NCI-H1417 (cell line): ENCODE measurements around the gene HFE.

Experiments
- DNase-seq, 3 experiments: peaks; one replicate each; lab custom pipeline; 2025; lab: John Stamatoyannopoulos, UW

HFE gene

DNA sequence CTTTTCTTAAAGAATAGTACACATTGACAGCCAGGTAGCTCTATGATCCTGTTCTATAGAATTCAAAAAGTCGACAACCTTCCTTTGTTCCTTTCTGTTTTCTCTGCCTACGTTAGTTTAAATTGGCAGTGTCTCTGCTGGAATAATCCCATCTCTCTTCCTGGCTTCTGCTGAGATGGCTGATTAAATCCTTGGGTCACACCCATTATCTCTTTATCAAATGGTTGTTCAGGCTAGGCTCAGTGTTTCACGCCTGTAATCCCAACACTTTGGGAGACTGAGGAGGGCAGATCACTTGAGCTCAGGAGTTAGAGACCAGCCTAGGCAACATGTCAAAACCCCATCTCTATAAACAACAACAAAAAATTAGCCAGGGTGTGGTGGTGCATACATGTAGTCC, 44.4 kb downstream of the HFE start:
- DNase-seq = no peak

GRCh38 chr6:26133730-26134129, 46.5 kb downstream of the HFE start:
- DNase-seq = no peak

DNA sequence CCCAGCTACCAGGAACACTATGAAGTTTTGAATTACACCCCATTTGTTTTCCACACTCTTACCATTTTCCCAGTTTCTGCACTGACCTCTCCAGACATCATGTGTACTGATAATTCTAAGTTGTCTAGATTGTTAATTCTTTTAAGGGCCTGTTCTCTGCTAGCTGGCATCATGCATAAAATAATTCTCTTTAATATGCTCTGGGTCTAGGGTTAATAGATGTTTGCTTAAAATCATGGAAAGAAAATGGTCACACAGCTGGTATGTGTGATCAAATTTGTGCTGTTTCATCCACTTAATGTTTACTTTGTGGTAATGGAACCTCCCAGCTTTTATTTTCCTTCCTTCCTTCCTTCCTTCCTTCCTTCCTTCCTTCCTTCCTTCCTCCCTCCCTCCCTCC, 49.1 kb downstream of the HFE start:
- DNase-seq = no peak

GRCh38 chr6:26140254-26140966, 53.2 kb downstream of the HFE start:
- no peak for DNase-seq

DNA sequence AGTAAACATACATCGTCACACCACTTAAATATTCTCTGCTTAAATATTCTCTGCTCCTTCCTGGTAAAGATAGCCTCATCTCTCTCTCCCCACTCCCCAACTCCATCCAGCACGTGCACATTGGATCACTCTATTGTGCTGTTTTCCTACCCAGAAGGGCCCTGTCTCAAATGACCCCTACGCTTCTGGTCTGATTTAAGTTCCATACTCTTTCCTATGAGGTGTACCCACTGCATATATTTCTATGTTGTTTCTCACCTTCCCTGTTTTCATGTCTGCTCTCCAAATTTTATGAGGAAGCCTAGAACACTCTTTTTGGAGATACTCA, 53.7 kb downstream of the HFE start:
- DNase-seq = no peak

- DNase-seq = peak in 2 of 3 experiments; percentile 23 to 63
Observed at GRCh38 chr6:26141378-26141904, 54.2 kb downstream of the HFE start.

DNA sequence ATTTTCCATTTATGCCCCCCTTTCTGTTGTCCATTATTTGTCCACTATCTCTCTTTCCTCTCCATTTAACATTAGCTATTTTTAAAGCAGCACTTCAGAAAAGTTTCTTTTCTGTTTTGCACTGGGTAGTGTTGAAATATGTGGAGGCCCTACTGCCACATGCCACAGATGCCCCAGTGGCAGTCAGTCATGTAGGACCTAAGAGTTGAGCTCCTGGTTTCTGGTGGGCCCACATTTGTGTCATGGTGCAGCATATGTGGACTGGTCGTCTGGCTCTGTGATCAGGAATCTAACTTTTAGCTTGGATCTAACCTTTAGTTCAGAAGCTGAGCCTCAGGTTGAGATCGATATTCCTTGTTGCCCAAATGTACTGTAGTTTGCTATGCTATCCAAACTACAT, 54.8 kb downstream of the HFE start:
- no peak for DNase-seq
